ENCODE results near the gene NOD2.

Gene NOD2

GRCh38 chr16:50664270-50664669 lies 29.1 kb upstream of the NOD2 start:
- TF ChIP-seq, protein P1, sequence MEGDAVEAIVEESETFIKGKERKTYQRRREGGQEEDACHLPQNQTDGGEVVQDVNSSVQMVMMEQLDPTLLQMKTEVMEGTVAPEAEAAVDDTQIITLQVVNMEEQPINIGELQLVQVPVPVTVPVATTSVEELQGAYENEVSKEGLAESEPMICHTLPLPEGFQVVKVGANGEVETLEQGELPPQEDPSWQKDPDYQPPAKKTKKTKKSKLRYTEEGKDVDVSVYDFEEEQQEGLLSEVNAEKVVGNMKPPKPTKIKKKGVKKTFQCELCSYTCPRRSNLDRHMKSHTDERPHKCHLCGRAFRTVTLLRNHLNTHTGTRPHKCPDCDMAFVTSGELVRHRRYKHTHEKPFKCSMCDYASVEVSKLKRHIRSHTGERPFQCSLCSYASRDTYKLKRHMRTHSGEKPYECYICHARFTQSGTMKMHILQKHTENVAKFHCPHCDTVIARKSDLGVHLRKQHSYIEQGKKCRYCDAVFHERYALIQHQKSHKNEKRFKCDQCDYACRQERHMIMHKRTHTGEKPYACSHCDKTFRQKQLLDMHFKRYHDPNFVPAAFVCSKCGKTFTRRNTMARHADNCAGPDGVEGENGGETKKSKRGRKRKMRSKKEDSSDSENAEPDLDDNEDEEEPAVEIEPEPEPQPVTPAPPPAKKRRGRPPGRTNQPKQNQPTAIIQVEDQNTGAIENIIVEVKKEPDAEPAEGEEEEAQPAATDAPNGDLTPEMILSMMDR (IDR thresholded peaks at IDR 0.05; ENCODE audit: insufficient read depth, low read depth, low read length, missing control alignments): no peak
- no peak for DNase-seq (ENCODE audit: low read depth)
- H3K4me3 ChIP-seq (ENCODE audit: low read depth, low read length): no peak overlapping the region

DNA sequence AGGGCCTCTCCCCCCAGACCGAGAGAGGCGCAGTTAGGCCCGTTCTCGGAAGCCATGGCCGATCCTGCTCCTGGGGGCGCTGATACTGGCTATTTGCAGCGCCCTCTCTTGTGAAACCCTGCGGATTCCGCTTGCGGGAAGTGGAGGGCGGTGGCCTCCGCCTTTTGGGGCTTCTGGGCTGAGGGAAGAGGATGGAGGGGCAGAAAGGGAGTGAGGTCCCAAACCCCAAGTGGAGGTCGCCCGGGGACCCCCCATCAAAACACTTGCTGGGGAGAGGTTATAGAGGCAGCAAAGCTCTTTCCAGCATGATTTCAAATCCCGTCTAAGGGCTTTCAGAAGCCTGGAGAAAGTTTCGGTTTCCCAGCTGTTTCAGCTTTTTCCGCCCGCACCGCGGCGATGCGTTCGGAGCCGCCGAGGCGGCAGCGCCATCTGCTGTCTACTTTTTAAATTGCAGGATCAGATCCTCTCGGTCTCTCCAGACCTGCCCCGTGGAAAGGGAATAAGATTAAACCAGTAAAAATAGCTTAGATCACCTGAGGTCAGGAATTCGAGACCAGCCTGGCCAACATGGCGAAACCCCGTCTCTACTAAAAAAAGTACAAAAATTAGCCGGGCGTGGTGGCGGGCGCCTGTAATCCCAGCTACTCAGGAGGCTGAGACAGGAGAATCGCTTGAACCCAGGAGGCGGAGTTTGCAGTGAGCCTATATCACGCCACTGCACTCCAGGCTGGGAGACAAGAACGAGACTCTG lies 28.1 kb upstream of the NOD2 start:
- TF ChIP-seq, protein P1 (IDR thresholded peaks at IDR 0.05; ENCODE audit: insufficient read depth, low read depth, low read length, missing control alignments): peak; percentile 78
- DNase-seq (ENCODE audit: low read depth): peak; percentile 66
- H3K4me3 ChIP-seq (ENCODE audit: low read depth, low read length): peak overlapping the region; percentile 12; the same call in 1 of the 2 replicates

GRCh38 chr16:50666658-50667496 lies 26.5 kb upstream of the NOD2 start:
- H3K4me3 ChIP-seq (ENCODE audit: low read depth, low read length): no peak overlapping the region
- TF ChIP-seq, protein P1 (IDR thresholded peaks at IDR 0.05; ENCODE audit: insufficient read depth, low read depth, low read length, missing control alignments): no peak
- DNase-seq (ENCODE audit: low read depth): peak; percentile 82

DNA sequence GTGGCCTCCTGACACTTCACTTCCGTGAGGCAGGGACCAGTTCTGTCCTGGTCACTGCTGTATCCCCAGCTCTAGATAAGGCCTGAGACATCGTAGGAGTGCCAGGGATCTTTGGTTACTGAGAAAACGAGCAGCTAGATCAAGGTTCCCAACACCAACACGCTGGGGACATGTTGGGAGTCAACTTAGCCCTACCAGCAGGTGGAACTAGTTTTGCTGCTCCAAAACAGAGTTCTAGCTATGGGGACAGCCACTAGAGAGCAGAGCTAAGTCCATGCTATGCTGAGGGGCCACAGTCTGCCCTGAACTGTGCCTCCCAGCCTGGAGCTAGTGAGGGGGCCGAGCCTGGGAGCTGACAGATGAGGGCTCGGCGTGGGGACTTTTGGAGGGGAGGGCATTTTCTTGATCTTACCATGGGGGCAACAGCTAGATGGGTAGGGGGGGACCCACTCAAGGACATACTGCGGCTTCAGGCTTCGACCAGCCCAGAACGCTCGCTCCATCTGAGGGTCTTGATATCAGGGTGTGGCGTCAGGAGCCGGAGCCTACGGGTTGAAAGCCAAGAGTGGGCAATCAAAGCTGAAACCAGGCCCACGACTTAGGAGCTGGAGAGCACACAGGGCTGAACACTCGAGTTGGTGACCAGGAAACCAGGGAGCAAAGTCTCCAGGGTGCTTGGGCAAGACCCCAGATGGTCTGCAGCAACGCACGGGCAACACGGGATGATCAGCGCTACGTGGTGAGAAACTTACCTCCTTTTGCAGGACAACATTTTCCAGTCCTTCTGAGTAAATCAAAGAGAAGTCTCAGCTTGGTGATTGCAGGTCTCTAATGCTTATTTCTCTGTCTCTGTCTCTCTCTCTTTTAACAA lies 25.7 kb upstream of the NOD2 start:
- TF ChIP-seq, protein P1 (IDR thresholded peaks at IDR 0.05; ENCODE audit: insufficient read depth, low read depth, low read length, missing control alignments): peak; percentile 5
- DNase-seq (ENCODE audit: low read depth): peak; percentile 19
- H3K4me3 ChIP-seq (ENCODE audit: low read depth, low read length): no peak overlapping the region

DNA sequence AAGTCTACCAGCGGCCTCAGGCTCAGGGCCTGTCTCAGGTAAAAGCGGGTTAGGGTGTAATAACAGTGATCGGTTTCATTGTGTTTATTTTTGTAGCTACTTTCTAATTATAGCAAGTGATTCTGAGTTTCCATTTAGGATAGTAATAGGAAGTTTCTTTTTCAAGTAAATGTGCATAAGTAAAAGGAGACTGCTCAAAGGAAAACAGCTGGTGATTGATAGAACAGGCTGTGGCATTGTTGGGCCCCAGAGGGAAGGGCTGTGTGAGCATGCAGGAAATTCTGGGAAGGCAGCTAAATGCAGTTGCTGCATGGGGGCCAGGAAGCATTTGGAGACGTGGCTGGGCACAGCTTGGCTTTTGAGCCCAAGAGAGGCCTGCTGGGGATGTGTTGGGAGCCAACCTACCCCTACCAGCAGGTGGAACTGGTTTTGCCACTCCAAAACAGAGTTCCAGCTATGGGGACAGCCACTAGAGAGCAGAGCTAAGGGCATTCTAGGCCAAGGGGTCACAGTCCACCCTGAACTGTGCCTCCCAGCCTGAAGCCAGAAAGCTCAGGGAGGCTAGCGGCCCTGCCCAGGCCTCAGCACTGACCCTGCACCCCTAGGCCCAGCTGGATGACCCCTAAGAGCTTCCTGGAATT lies 24.9 kb upstream of the NOD2 start:
- TF ChIP-seq, protein P1 (IDR thresholded peaks at IDR 0.05; ENCODE audit: insufficient read depth, low read depth, low read length, missing control alignments): no peak
- no peak overlapping the region for H3K4me3 ChIP-seq (ENCODE audit: low read depth, low read length)
- DNase-seq (ENCODE audit: low read depth): no peak

DNA sequence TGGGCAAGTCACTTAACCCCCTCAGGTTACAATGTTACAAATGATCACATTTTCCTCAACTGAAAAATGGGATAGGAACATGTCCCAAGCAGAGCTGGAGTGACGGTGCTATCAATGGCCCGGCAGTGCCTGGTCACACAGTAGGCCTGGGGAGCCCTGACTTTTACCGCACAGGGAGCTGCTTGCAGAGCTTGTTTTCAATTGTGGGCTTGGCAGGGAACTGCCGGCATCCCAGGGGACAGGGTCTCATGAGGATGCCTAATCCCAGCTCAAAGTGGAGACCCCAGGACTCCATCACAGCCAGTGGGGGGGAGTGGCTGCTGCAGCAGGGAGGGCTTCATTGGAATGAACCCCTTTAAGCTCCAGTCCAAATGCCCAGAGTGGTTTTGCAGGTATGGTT lies 23.7 kb upstream of the NOD2 start:
- DNase-seq (ENCODE audit: low read depth): no peak
- TF ChIP-seq, protein P1 (IDR thresholded peaks at IDR 0.05; ENCODE audit: insufficient read depth, low read depth, low read length, missing control alignments): no peak
- no peak overlapping the region for H3K4me3 ChIP-seq (ENCODE audit: low read depth, low read length)
